ENCODE data around the gene ALK.

The ALK gene

DNA sequence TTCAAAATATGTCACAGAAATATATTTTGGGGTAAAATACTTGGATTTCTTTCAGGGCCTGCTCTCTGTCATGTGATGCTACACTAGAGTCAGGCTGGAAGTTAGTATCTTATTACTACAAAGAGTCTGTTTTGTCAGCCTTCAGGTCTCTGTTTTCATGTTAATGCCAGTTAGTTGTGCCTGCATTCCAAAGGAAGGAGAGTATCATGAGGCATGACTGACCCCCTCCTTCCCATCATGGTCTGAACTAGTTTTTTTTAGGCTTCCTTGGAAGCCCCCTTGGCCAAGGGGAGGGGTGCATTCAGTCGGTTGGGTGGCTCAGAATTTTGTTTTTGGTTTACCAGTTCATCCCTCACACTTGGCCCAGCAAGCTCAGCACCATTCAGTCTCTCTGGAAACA lies 318.0 kb downstream of the ALK start:
- ChIA-PET CTCF (no interaction called here), POLR2A (no interaction called here)
- H3K4me3 ChIP-seq (ENCODE audit: low read depth, low read length) = no peak overlapping the region
- H3K27ac ChIP-seq (ENCODE audit: extremely low read depth, low read depth, low read length) = no peak overlapping the region
- H3K36me3 ChIP-seq (ENCODE audit: control insufficient read depth in 2 of 2, insufficient read depth in 1 of 2, low read length in 2 of 2) = no peaks in the 10 kb centered on the region
- H3K4me1 ChIP-seq (ENCODE audit: control insufficient read depth, insufficient read depth, low read length) = no peaks in the 10 kb centered on the region
- no peaks in the 10 kb centered on the region for H3K9me3 ChIP-seq (ENCODE audit: control insufficient read depth, insufficient read depth, low read depth, low read length)
- no peak for TF ChIP-seq ZNF394 (tag by site-specific recombination; IDR thresholded peaks at IDR 0.05; ENCODE audit: borderline replicate concordance)
- TF ChIP-seq ZNF155 (tag by site-specific recombination; IDR thresholded peaks at IDR 0.05) = no peak
- no peak for TF ChIP-seq ZNF138 (tag by site-specific recombination; IDR thresholded peaks at IDR 0.05; ENCODE audit: borderline replicate concordance)
- no peak for TF ChIP-seq ZNF624 (tag by site-specific recombination; IDR thresholded peaks at IDR 0.05)
- TF ChIP-seq ZNF175 (tag by site-specific recombination; IDR thresholded peaks at IDR 0.05) = no peak
- TF ChIP-seq BCL11B (tag by site-specific recombination; IDR thresholded peaks at IDR 0.05; ENCODE audit: low read depth) = no peak
- TF ChIP-seq, protein P1, sequence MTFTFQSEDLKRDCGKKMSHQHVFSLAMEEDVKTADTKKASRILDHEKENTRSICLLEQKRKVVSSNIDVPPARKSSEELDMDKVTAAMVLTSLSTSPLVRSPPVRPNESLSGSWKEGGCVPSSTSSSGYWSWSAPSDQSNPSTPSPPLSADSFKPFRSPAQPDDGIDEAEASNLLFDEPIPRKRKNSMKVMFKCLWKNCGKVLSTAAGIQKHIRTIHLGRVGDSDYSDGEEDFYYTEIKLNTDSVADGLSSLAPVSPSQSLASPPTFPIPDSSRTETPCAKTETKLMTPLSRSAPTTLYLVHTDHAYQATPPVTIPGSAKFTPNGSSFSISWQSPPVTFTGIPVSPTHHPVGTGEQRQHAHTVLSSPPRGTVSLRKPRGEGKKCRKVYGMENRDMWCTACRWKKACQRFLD (tag by site-specific recombination; IDR thresholded peaks at IDR 0.05) = no peak
- no peak for TF ChIP-seq ZBTB17 (tag by site-specific recombination; IDR thresholded peaks at IDR 0.05)

DNA sequence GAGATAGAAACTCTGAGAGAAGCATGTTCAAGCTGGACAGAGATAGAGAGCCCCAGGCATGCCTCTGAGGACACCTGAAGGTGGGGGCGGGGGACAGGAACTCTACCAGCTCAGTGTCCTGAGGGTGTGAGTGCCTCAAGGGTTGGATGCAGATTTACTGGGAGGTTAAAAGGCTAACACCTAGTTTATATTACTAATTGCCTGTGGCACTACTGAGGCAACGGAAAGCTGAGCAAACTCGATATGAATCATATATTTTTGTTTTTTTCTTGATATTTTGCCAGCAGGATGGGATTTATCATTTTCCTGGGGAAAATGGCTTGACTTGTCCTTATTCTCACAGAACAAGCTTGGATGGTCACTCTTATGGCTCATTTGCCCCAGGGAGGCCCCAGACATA lies 319.5 kb downstream of the ALK start:
- Histone ChIP-seq H3K4me3 (ENCODE audit: low read depth, low read length) (no peak overlapping the region), H3K9me3 (ENCODE audit: control insufficient read depth, insufficient read depth, low read depth, low read length) (no peaks in the 10 kb centered on the region), H3K36me3 (ENCODE audit: control insufficient read depth in 2 of 2, insufficient read depth in 1 of 2, low read length in 2 of 2) (no peaks in the 10 kb centered on the region), H3K27ac (ENCODE audit: extremely low read depth, low read depth, low read length) (no peak overlapping the region), H3K4me1 (ENCODE audit: control insufficient read depth, insufficient read depth, low read length) (no peaks in the 10 kb centered on the region)
- POLR2A ChIA-PET = no interaction called here
- CTCF ChIA-PET = no interaction called here
- no peak for TF ChIP-seq ZNF776 (tag by site-specific recombination; IDR thresholded peaks at IDR 0.05; ENCODE audit: borderline replicate concordance)
- no peak for TF ChIP-seq SALL2 (tag by site-specific recombination; IDR thresholded peaks at IDR 0.05; ENCODE audit: borderline replicate concordance)
- no peak for TF ChIP-seq ZNF660 (tag by site-specific recombination; IDR thresholded peaks at IDR 0.05)
- TF ChIP-seq ZNF544 (tag by site-specific recombination; IDR thresholded peaks at IDR 0.05) = no peak
- TF ChIP-seq ZNF311 (tag by site-specific recombination; IDR thresholded peaks at IDR 0.05; ENCODE audit: borderline replicate concordance) = no peak
- TF ChIP-seq ZNF169 (tag by site-specific recombination; IDR thresholded peaks at IDR 0.05) = no peak
- no peak for TF ChIP-seq ZNF426 (tag by site-specific recombination; IDR thresholded peaks at IDR 0.05)
- no peak for TF ChIP-seq SCRT1 (tag by site-specific recombination; IDR thresholded peaks at IDR 0.05; ENCODE audit: borderline replicate concordance)
- no peak for TF ChIP-seq ZFP37 (tag by site-specific recombination; IDR thresholded peaks at IDR 0.05)
- TF ChIP-seq ZNF416 (tag by site-specific recombination; IDR thresholded peaks at IDR 0.05) = no peak
- no peak for TF ChIP-seq ZNF596 (tag by site-specific recombination; IDR thresholded peaks at IDR 0.05)
- no peak for TF ChIP-seq ZNF10 (tag by site-specific recombination; IDR thresholded peaks at IDR 0.05)
- TF ChIP-seq, protein P2, sequence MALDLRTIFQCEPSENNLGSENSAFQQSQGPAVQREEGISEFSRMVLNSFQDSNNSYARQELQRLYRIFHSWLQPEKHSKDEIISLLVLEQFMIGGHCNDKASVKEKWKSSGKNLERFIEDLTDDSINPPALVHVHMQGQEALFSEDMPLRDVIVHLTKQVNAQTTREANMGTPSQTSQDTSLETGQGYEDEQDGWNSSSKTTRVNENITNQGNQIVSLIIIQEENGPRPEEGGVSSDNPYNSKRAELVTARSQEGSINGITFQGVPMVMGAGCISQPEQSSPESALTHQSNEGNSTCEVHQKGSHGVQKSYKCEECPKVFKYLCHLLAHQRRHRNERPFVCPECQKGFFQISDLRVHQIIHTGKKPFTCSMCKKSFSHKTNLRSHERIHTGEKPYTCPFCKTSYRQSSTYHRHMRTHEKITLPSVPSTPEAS (tag by site-specific recombination; IDR thresholded peaks at IDR 0.05) = no peak
- no peak for TF ChIP-seq ZNF16 (tag by site-specific recombination; IDR thresholded peaks at IDR 0.05; ENCODE audit: low read depth)
- TF ChIP-seq, protein P3, sequence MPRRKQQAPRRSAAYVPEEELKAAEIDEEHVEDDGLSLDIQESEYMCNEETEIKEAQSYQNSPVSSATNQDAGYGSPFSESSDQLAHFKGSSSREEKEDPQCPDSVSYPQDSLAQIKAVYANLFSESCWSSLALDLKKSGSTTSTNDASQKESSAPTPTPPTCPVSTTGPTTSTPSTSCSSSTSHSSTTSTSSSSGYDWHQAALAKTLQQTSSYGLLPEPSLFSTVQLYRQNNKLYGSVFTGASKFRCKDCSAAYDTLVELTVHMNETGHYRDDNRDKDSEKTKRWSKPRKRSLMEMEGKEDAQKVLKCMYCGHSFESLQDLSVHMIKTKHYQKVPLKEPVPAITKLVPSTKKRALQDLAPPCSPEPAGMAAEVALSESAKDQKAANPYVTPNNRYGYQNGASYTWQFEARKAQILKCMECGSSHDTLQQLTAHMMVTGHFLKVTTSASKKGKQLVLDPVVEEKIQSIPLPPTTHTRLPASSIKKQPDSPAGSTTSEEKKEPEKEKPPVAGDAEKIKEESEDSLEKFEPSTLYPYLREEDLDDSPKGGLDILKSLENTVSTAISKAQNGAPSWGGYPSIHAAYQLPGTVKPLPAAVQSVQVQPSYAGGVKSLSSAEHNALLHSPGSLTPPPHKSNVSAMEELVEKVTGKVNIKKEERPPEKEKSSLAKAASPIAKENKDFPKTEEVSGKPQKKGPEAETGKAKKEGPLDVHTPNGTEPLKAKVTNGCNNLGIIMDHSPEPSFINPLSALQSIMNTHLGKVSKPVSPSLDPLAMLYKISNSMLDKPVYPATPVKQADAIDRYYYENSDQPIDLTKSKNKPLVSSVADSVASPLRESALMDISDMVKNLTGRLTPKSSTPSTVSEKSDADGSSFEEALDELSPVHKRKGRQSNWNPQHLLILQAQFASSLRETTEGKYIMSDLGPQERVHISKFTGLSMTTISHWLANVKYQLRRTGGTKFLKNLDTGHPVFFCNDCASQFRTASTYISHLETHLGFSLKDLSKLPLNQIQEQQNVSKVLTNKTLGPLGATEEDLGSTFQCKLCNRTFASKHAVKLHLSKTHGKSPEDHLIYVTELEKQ (tag by site-specific recombination; IDR thresholded peaks at IDR 0.05; ENCODE audit: borderline replicate concordance) = no peak
- TF ChIP-seq ZNF785 (tag by site-specific recombination; IDR thresholded peaks at IDR 0.05) = no peak
- TF ChIP-seq ZNF24 (tag by site-specific recombination; IDR thresholded peaks at IDR 0.05) = no peak
- TF ChIP-seq IKZF3 (tag by site-specific recombination; IDR thresholded peaks at IDR 0.05) = no peak
- TF ChIP-seq ZNF677 (tag by site-specific recombination; IDR thresholded peaks at IDR 0.05) = no peak

Measured in HEK293 (cell line).